ENCODE results near the gene CLMP.

DNA sequence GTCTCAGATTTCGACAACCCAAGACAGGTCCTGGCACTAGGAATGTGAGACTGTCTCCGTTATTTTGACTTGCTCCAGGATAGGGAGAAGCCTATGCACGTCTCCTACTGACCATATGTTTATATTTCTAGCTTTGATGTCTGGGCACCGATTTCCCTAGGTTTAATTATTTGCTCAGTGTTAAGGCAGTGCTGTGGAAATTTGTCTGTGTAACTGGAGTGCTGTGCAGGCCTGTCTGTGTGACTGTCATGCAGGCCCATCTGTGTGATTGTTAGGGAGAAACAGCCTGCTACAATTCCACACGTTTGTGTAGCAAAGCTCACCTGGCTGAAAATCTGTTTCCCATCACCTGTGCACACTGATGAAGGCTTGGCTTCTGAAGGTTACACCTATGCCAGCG, 103.5 kb downstream of the CLMP start:
- TF ChIP-seq POLR2AphosphoS5 (IDR thresholded peaks at IDR 0.05; ENCODE audit: low read depth, low read length) (no peak), TAF1 (IDR thresholded peaks at IDR 0.05; ENCODE audit: borderline replicate concordance, insufficient read depth, low read length) (no peak), SIN3A (IDR thresholded peaks at IDR 0.05; ENCODE audit: borderline replicate concordance, insufficient read depth, low read length) (no peak)
- TF ChIP-seq, protein P1, sequence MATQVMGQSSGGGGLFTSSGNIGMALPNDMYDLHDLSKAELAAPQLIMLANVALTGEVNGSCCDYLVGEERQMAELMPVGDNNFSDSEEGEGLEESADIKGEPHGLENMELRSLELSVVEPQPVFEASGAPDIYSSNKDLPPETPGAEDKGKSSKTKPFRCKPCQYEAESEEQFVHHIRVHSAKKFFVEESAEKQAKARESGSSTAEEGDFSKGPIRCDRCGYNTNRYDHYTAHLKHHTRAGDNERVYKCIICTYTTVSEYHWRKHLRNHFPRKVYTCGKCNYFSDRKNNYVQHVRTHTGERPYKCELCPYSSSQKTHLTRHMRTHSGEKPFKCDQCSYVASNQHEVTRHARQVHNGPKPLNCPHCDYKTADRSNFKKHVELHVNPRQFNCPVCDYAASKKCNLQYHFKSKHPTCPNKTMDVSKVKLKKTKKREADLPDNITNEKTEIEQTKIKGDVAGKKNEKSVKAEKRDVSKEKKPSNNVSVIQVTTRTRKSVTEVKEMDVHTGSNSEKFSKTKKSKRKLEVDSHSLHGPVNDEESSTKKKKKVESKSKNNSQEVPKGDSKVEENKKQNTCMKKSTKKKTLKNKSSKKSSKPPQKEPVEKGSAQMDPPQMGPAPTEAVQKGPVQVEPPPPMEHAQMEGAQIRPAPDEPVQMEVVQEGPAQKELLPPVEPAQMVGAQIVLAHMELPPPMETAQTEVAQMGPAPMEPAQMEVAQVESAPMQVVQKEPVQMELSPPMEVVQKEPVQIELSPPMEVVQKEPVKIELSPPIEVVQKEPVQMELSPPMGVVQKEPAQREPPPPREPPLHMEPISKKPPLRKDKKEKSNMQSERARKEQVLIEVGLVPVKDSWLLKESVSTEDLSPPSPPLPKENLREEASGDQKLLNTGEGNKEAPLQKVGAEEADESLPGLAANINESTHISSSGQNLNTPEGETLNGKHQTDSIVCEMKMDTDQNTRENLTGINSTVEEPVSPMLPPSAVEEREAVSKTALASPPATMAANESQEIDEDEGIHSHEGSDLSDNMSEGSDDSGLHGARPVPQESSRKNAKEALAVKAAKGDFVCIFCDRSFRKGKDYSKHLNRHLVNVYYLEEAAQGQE (IDR thresholded peaks at IDR 0.05; ENCODE audit: insufficient read depth in 1 of 2, low read depth in 2 of 2, low read length in 2 of 2), result no peak

All from PFSK-1 (cell line).